IMR-90 (cell line): ENCODE measurements around the gene CDC20B.

Experiments
- BHLHE40 ChIP-seq: fragments of 150-350 bp; IDR thresholded peaks from 2 replicates; pipeline ENCODE4 v1.6.1; 2016; ENCODE audit warnings: mild to moderate bottlenecking, low read depth, low read length
- CTCF ChIP-seq: conservative IDR thresholded peaks from 2 replicates; pipeline ENCODE4 v1.5.1; 2012; ENCODE audit warnings: mild to moderate bottlenecking, low read depth, low read length, improper control_type of control experiment
- RFX5 ChIP-seq: IDR thresholded peaks from 2 replicates; pipeline ENCODE4 v1.8.0; 2012; ENCODE audit warnings: low read depth, mild to moderate bottlenecking, low read length, moderate library complexity

GRCh38 chr5:55110217-55110616 lies 62.8 kb downstream of the CDC20B start:
- TF ChIP-seq BHLHE40: no peak
- TF ChIP-seq CTCF: no peak
- no peak for TF ChIP-seq RFX5
